K562 (cell line): ENCODE data around the gene ZNF285. TPM values are rescaled to one million over a fixed set of nuclear protein-coding genes. Genes with fewer than 3 reads are reported as not detected.
A peak's percentile ranks its signal among the peaks of the same experiment; 100 is the strongest.

Experiments
- ATAC-seq: fragments of 200-7000 bp; cut with Tn5 transposase; 3 replicates; pipeline ENCODE4 v1.9.1; 2020; ENCODE audit warnings: moderate library complexity
- BruUV-seq: library from RNA; stranded (reverse); fragments of 400-500 nt; replicated peaks from 2 replicates; lab custom pipeline; 2021; lab: Mats Ljungman, UMichigan
- CTCF ChIA-PET: fragments of 300-600 bp; formaldehyde crosslinking; extraction: SDS; loops from one replicate; lab custom pipeline; 2021; ENCODE audit warnings: low intra/inter-chr PET ratio; lab: Yijun Ruan, JAX
- POLR2A ChIA-PET: fragments of 300-600, 350-650 bp; sonication (Branson Sonifier 250); formaldehyde crosslinking; extraction: SDS; loops from one replicate; lab custom pipeline; 2021; ENCODE audit warnings: antibody characterized with exemption, inconsistent platforms; lab: Yijun Ruan, JAX
- DNase-seq, 4 experiments: peaks; one replicate each; pipeline versions ENCODE4 v3.0.0 to v3.0.0-alpha.2; 2011 to 2018; ENCODE audit warnings: low spot score in 3 of 4, mixed read lengths in 3 of 4; ENCODE audit errors: extremely low read depth in 1 of 4
- FAIRE-seq: peaks from 2 replicates; lab custom pipeline; 2011; peaks lifted over from hg19 to GRCh38; lab: Jason Lieb, UNC
- H2AFZ ChIP-seq: 2 replicates; pipeline ENCODE4 v1.6.0; 2011; ENCODE audit warnings: low read depth, low read length, control low read depth, inconsistent platforms
- H3K27ac ChIP-seq: fragments of 200-600 bp; 3 replicates; pipeline ENCODE4 v1.8.0; 2011; ENCODE audit warnings: low read depth, mild to moderate bottlenecking, control low read depth, inconsistent platforms, low read length, moderate library complexity, mixed read lengths; ENCODE audit errors: extremely low read depth
- H3K27me3 ChIP-seq, 2 experiments: fragments of 300-600 bp in 1 of 2; 2 replicates in 1 of 2; 3 replicates in 1 of 2; pipeline versions ENCODE4 v1.6.0 to v1.8.0; 2011; ENCODE audit warnings: inconsistent platforms in 2 of 2, low read length in 2 of 2, mild to moderate bottlenecking in 1 of 2, mixed read lengths in 1 of 2, moderate library complexity in 1 of 2; ENCODE audit not compliant: control insufficient read depth in 2 of 2, insufficient read depth in 2 of 2
- H3K36me3 ChIP-seq: fragments of 300-600 bp; 3 replicates; pipeline ENCODE4 v1.8.0; 2011; ENCODE audit warnings: mild to moderate bottlenecking, low read length, inconsistent platforms; ENCODE audit not compliant: control insufficient read depth, insufficient read depth
- H3K4me1 ChIP-seq, 2 experiments: fragments of 200-600 bp in 1 of 2; replicated peaks in 1 of 2; 2 replicates in 1 of 2; 3 replicates in 1 of 2; pipeline versions ENCODE4 v1.5.1 to v1.8.0; 2011; ENCODE audit warnings: inconsistent platforms in 2 of 2, low read length in 2 of 2, mild to moderate bottlenecking in 1 of 2, mixed read lengths in 1 of 2, moderate library complexity in 1 of 2; ENCODE audit not compliant: control insufficient read depth in 2 of 2, insufficient read depth in 2 of 2
- H3K4me2 ChIP-seq: 2 replicates; pipeline ENCODE4 v1.6.1; 2011; ENCODE audit warnings: low read length, control low read depth, inconsistent platforms, mixed read lengths; ENCODE audit not compliant: insufficient read depth
- H3K4me3 ChIP-seq: fragments of 200-600 bp; sonication (generic), shearing (Covaris generic); 2 replicates; pipeline ENCODE4 v1.5.1; 2016; ENCODE audit warnings: control low read depth, inconsistent platforms
- H3K79me2 ChIP-seq: fragments of 200-600 bp; 3 replicates; pipeline ENCODE4 v1.8.0; 2011; ENCODE audit warnings: low read length, inconsistent platforms; ENCODE audit not compliant: control insufficient read depth, insufficient read depth
- H3K9ac ChIP-seq, 2 experiments: 2 replicates each; pipeline versions ENCODE4 v1.6.0 to v1.6.1; 2011; ENCODE audit warnings: low read depth in 2 of 2, low read length in 2 of 2, control low read depth in 1 of 2, inconsistent platforms in 1 of 2, mild to moderate bottlenecking in 1 of 2, mixed read lengths in 1 of 2; ENCODE audit not compliant: insufficient read depth in 1 of 2
- H3K9me1 ChIP-seq: one replicate; pipeline ENCODE4 v1.6.0; 2011; ENCODE audit warnings: inconsistent platforms, mild to moderate bottlenecking, low read length, moderate library complexity; ENCODE audit not compliant: control insufficient read depth, insufficient read depth
- H3K9me3 ChIP-seq: replicated peaks from 2 replicates; pipeline ENCODE4 v1.5.1; 2011; ENCODE audit warnings: low read depth, low read length, inconsistent platforms; ENCODE audit not compliant: control insufficient read depth, insufficient read depth
- H4K20me1 ChIP-seq: replicated peaks from 2 replicates; pipeline ENCODE4 v1.6.1; 2011; ENCODE audit warnings: low read length, inconsistent platforms, mixed read lengths; ENCODE audit not compliant: control insufficient read depth, insufficient read depth
- SPI1 ChIP-seq: IDR thresholded peaks from 2 replicates; pipeline ENCODE4 v1.6.1; 2011; ENCODE audit warnings: low read depth, low read length, control low read depth, borderline replicate concordance
- ZBTB8A ChIP-seq: fragments of 450-650 bp; IDR thresholded peaks from 2 replicates; pipeline ENCODE4 v1.6.1; 2018; ENCODE audit warnings: mild to moderate bottlenecking, moderate library complexity; ENCODE audit not compliant: partially characterized antibody
- ZNF778 ChIP-seq: fragments of 450-650 bp; formaldehyde crosslinking; IDR thresholded peaks from 2 replicates; pipeline ENCODE4 v1.4.0; 2020; ENCODE audit warnings: mild to moderate bottlenecking, moderate library complexity
- WGBS: fragments of 100-300 bp; shearing (Covaris generic); methylation state at CpG from one replicate; pipeline ENCODE4 v1.1.6; 2016; ENCODE audit warnings: low coverage, mixed read lengths; ENCODE audit not compliant: insufficient coverage; ENCODE audit errors: missing lambda C conversion rate; 5-methylcytosine and 5-hydroxymethylcytosine counted together
- in situ Hi-C: fragments of 300-500 bp; cut with MboI; formaldehyde crosslinking; loops from 4 replicates; pipeline ENCODE4 v1.15.0; 2018; ENCODE audit warnings: inconsistent platforms, mixed read lengths
- intact Hi-C: fragments of 100-400 bp; cut with micrococcal nuclease; formaldehyde crosslinking; loops from 2 replicates; pipeline ENCODE4 v1.14.2; 2022
- polyA plus RNA-seq, 8 experiments: library from polyadenylated mRNA; depleted of rRNA in 4 of 8; stranded (reverse) in 5 of 8; unstranded in 3 of 8; fragments of >200 nt; fragmentation: Nextera tagmentation in 2 of 8; fragmentation: Illumina TruSeq in 1 of 8; extraction: Ambion mirVana in 2 of 8; extraction: Trizol in 1 of 8; gene quantifications; 2 replicates each; pipeline versions ENCODE4 v1.2.1 to v1.2.3, GENCODE V29; 2011 to 2014; ENCODE audit warnings: inconsistent platforms in 1 of 8, missing spikeins in 1 of 8
- total RNA-seq, 7 experiments: library from RNA; depleted of rRNA in 6 of 7; stranded (reverse); fragments of >200 nt in 6 of 7; fragmentation: Illumina TruSeq in 2 of 7; extraction: Trizol in 2 of 7; gene quantifications; 2 replicates each; pipeline versions ENCODE4 v1.2.1 to v1.2.3, GENCODE V29; 2011 to 2021; ENCODE audit warnings: low replicate concordance in 1 of 7
- TF ChIP-seq, protein P1 (sequence below): fragments of 250-450 bp; sonication (Bioruptor Pico); IDR thresholded peaks from 2 replicates; pipeline ENCODE4 v1.4.0; 2020; ENCODE audit warnings: mild to moderate bottlenecking, moderate library complexity, borderline replicate concordance
- TF ChIP-seq, protein P2 (sequence below): sonication (generic); formaldehyde crosslinking; IDR thresholded peaks from 2 replicates; pipeline ENCODE4 v1.9.0; 2022; ENCODE audit warnings: mild to moderate bottlenecking, missing genetic modification reagents
- TF ChIP-seq, protein P3 (sequence below): fragments of 250-450 bp; sonication (Bioruptor Pico); IDR thresholded peaks from 2 replicates; pipeline ENCODE4 v1.8.0; 2021; ENCODE audit warnings: borderline replicate concordance, mild to moderate bottlenecking, moderate library complexity; ENCODE audit not compliant: poor library complexity, severe bottlenecking

Gene ZNF285
- total and polyA plus RNA-seq, 9 of the 15 experiments (the other 6 are each of a cell fraction or from before 2014, with no cell fraction given) = 0.14 to 1.1 (median 0.50) TPM

DNA sequence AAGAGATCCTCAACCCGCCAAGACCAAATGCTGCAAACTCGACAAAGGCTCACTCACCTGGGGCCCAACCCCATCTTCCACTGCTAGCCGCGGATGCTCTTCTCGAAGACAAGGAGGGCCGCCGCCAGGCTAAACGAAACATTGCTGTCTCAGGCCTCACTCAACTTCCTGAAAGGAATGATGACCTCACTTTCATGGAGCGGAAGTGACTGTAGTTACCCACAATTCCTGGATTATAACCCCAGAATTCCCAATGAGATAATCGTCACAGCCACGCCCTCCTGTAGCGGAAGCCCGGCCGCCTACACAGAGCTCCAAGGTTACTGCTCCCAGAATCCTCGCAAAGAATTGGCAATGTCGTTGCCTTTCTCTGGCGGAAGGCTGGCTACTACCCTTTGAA is 34.4 kb downstream of the ZNF285 start (continued):
- TF ChIP-seq, protein P1, sequence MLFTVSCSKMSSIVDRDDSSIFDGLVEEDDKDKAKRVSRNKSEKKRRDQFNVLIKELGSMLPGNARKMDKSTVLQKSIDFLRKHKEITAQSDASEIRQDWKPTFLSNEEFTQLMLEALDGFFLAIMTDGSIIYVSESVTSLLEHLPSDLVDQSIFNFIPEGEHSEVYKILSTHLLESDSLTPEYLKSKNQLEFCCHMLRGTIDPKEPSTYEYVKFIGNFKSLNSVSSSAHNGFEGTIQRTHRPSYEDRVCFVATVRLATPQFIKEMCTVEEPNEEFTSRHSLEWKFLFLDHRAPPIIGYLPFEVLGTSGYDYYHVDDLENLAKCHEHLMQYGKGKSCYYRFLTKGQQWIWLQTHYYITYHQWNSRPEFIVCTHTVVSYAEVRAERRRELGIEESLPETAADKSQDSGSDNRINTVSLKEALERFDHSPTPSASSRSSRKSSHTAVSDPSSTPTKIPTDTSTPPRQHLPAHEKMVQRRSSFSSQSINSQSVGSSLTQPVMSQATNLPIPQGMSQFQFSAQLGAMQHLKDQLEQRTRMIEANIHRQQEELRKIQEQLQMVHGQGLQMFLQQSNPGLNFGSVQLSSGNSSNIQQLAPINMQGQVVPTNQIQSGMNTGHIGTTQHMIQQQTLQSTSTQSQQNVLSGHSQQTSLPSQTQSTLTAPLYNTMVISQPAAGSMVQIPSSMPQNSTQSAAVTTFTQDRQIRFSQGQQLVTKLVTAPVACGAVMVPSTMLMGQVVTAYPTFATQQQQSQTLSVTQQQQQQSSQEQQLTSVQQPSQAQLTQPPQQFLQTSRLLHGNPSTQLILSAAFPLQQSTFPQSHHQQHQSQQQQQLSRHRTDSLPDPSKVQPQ = no peak
- TF ChIP-seq, protein P2, sequence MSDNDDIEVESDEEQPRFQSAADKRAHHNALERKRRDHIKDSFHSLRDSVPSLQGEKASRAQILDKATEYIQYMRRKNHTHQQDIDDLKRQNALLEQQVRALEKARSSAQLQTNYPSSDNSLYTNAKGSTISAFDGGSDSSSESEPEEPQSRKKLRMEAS (CRISPR knock-in tag) = no peak
- TF ChIP-seq ZBTB8A = no peak
- TF ChIP-seq, protein P3, sequence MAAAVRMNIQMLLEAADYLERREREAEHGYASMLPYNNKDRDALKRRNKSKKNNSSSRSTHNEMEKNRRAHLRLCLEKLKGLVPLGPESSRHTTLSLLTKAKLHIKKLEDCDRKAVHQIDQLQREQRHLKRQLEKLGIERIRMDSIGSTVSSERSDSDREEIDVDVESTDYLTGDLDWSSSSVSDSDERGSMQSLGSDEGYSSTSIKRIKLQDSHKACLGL (CRISPR knock-in tag) = no peak

DNA sequence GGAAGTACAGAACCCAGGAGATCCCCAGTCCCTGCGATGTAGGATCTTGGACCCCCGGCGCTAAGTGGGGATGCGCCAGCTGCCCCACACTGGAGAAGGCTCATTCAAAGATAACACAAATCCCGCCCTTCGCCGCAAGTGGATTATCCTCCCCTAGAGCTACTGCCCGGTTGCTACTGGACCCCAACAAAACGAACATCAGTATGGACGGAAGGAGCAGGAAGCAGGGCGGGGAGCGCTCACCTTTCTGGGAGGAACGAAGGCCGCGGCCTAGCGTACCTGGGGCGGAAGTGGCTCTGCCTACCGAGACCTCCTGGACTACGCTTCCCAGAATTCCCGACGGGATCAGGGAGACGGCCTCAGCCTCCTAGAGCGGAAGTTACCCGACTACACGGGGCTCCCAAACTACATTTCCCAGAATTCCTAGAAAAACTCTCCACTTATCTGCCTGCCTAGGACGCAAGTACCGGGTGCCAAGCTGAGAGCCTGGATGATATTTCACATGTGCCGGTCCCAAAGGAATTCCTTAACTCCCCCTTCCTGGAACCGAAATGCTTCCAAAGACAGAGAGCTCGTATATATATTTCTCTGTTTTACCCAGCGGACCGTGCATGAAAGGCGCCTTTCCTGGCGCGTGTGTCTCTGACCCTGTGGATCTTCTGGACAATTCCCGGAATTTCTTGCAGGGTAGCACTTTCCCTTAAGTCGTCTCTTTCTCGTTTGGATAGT is 44.9 kb downstream of the ZNF285 start, which contains the start of gene ZNF112:
Gene ZNF112, minus strand, starts transcription at position 298 of the 729 bp plus-strand sequence. CDS start 16,141 bp downstream, outside the sequence.
- peak; percentile 97 for ATAC-seq
- no peaks in the 10 kb centered on the region for H3K79me2 ChIP-seq
- intact Hi-C loops = no loop called here
- H3K4me1 ChIP-seq = no peaks in the 10 kb centered on the region
- CTCF ChIA-PET = no interaction called here
- BruUV-seq = no TSS peak
- 5% methylated on average over 38 of the region's 38 CpGs for WGBS
- peak within 1 kb of the TSS; percentile 71 for H3K4me2 ChIP-seq
- in situ Hi-C loops = no loop called here
- H3K4me3 ChIP-seq = peak within 1 kb of the TSS; percentile 39
- H3K9me1 ChIP-seq = no peaks in the 10 kb centered on the region
- POLR2A ChIA-PET = no interaction called here
- H3K27me3 ChIP-seq = no peaks in the 10 kb centered on the region
- no peak within 1 kb of the TSS for H3K27ac ChIP-seq
- no peaks in the 10 kb centered on the region for H3K36me3 ChIP-seq
- no peaks in the 10 kb centered on the region for H3K9me3 ChIP-seq
- DNase-seq = peak; percentile 43 to 77 (median 51)
- no peaks in the 10 kb centered on the region for H4K20me1 ChIP-seq
- peak; percentile 96 for FAIRE-seq
- peak within 1 kb of the TSS; percentile 95 for H2AFZ ChIP-seq
- H3K9ac ChIP-seq = peak within 1 kb of the TSS in 1 of 2 experiments; percentile 26; a peak in 2 of 4 replicates
- peak; percentile 60; the same call in 1 of the 2 replicates for TF ChIP-seq SPI1
- TF ChIP-seq ZNF778 (CRISPR knock-in tag) = no peak
